SK-N-SH treated with all-trans-retinoic acid at 6 μM for 48 hours (cell line): ENCODE measurements around the gene SVIL.

Experiments
- ATAC-seq: fragments of 200-7000 bp; cut with Tn5 transposase; 3 replicates; pipeline ENCODE4 v1.9.1; 2020; ENCODE audit warnings: mild to moderate bottlenecking, moderate library complexity
- ARNTL ChIP-seq: fragments of 450-650 bp; formaldehyde crosslinking; IDR thresholded peaks from 2 replicates; pipeline ENCODE4 v1.5.0; 2020; ENCODE audit warnings: low read depth, mild to moderate bottlenecking, moderate library complexity, borderline replicate concordance
- CREB5 ChIP-seq: fragments of 250-450 bp; sonication (Bioruptor Pico); IDR thresholded peaks from 2 replicates; pipeline ENCODE4 v1.5.1; 2020; ENCODE audit warnings: low read depth, mild to moderate bottlenecking, moderate library complexity
- CSRNP3 ChIP-seq: fragments of 250-450 bp; sonication (Bioruptor Pico); IDR thresholded peaks from 2 replicates; pipeline ENCODE4 v1.5.1; 2021; ENCODE audit warnings: mild to moderate bottlenecking, moderate library complexity
- ESRRG ChIP-seq: fragments of 250-450 bp; sonication (Bioruptor Pico); IDR thresholded peaks from 2 replicates; pipeline ENCODE4 v1.6.1; 2021; ENCODE audit warnings: mild to moderate bottlenecking
- GLIS3 ChIP-seq: fragments of 250-450 bp; sonication (Bioruptor Pico); IDR thresholded peaks from 2 replicates; pipeline ENCODE4 v1.5.0; 2020; ENCODE audit warnings: mild to moderate bottlenecking, moderate library complexity
- ISL1 ChIP-seq: fragments of 250-450 bp; sonication (Bioruptor Pico); IDR thresholded peaks from 2 replicates; pipeline ENCODE4 v2.1.2; 2022; ENCODE audit warnings: mild to moderate bottlenecking, moderate library complexity
- OSR1 ChIP-seq: fragments of 250-450 bp; sonication (Bioruptor Pico); IDR thresholded peaks from 2 replicates; pipeline ENCODE4 v1.8.0; 2022; ENCODE audit warnings: moderate library complexity, mild to moderate bottlenecking, inconsistent platforms
- PATZ1 ChIP-seq: fragments of 250-450 bp; sonication (Bioruptor Pico); IDR thresholded peaks from 2 replicates; pipeline ENCODE4 v1.8.0; 2020; ENCODE audit warnings: mild to moderate bottlenecking, moderate library complexity, borderline replicate concordance
- POU6F1 ChIP-seq: fragments of 250-450 bp; sonication (Bioruptor Pico); IDR thresholded peaks from 2 replicates; pipeline ENCODE4 v1.8.0; 2021; ENCODE audit warnings: low read depth, mild to moderate bottlenecking, moderate library complexity, borderline replicate concordance
- PPARA ChIP-seq: fragments of 250-450 bp; sonication (Bioruptor Pico); IDR thresholded peaks from 2 replicates; pipeline ENCODE4 v1.5.0; 2020; ENCODE audit warnings: mild to moderate bottlenecking, borderline replicate concordance
- RARB ChIP-seq: fragments of 250-450 bp; sonication (Bioruptor Pico); IDR thresholded peaks from 2 replicates; pipeline ENCODE4 v1.8.0; 2021; ENCODE audit warnings: mild to moderate bottlenecking, moderate library complexity
- TCF4 ChIP-seq: fragments of 250-450 bp; sonication (Bioruptor Pico); IDR thresholded peaks from 2 replicates; pipeline ENCODE4 v1.8.0; 2021; ENCODE audit warnings: mild to moderate bottlenecking, moderate library complexity, borderline replicate concordance
- TOX ChIP-seq: fragments of 250-450 bp; sonication (Bioruptor Pico); IDR thresholded peaks from 2 replicates; pipeline ENCODE4 v1.8.0; 2021; ENCODE audit warnings: mild to moderate bottlenecking, moderate library complexity, borderline replicate concordance
- TSHZ2 ChIP-seq: fragments of 250-450 bp; sonication (Bioruptor Pico); IDR thresholded peaks from 2 replicates; pipeline ENCODE4 v1.5.0; 2020; ENCODE audit warnings: mild to moderate bottlenecking, moderate library complexity
- ZC3H10 ChIP-seq: fragments of 250-450 bp; sonication (Bioruptor Pico); IDR thresholded peaks from 2 replicates; pipeline ENCODE4 v1.5.1; 2021; ENCODE audit warnings: mild to moderate bottlenecking, moderate library complexity
- ZFP3 ChIP-seq: fragments of 250-450 bp; sonication (Bioruptor Pico); IDR thresholded peaks from 2 replicates; pipeline ENCODE4 v1.5.0; 2020; ENCODE audit warnings: mild to moderate bottlenecking, moderate library complexity
- ZFP30 ChIP-seq: fragments of 450-650 bp; formaldehyde crosslinking; IDR thresholded peaks from 2 replicates; pipeline ENCODE4 v1.5.0; 2022; ENCODE audit warnings: mild to moderate bottlenecking, moderate library complexity
- ZNF565 ChIP-seq: fragments of 450-650 bp; formaldehyde crosslinking; conservative IDR thresholded peaks from 2 replicates; pipeline ENCODE4 v1.5.0; 2020; ENCODE audit warnings: low read depth, mild to moderate bottlenecking, moderate library complexity
- ZNF70 ChIP-seq: fragments of 450-650 bp; formaldehyde crosslinking; IDR thresholded peaks from 2 replicates; pipeline ENCODE4 v1.5.0; 2020; ENCODE audit warnings: mild to moderate bottlenecking, moderate library complexity
- ZNF8 ChIP-seq: fragments of 450-650 bp; formaldehyde crosslinking; IDR thresholded peaks from 2 replicates; pipeline ENCODE4 v1.5.0; 2020; ENCODE audit warnings: mild to moderate bottlenecking, moderate library complexity

The SVIL gene

GRCh38 chr10:29646960-29647461 lies 12.2 kb upstream of the SVIL start:
- peak; percentile 42 for ATAC-seq
- TF ChIP-seq POU6F1 (CRISPR knock-in tag): no peak
- no peak for TF ChIP-seq ARNTL (CRISPR knock-in tag)
- no peak for TF ChIP-seq ISL1 (CRISPR knock-in tag)
- TF ChIP-seq ZNF8 (CRISPR knock-in tag): no peak
- TF ChIP-seq ZC3H10: no peak
- no peak for TF ChIP-seq CREB5 (CRISPR knock-in tag)
- no peak for TF ChIP-seq TOX (CRISPR knock-in tag)
- no peak for TF ChIP-seq CSRNP3
- TF ChIP-seq ZNF70 (CRISPR knock-in tag): no peak
- TF ChIP-seq ESRRG (CRISPR knock-in tag): no peak
- no peak for TF ChIP-seq RARB (CRISPR knock-in tag)
- TF ChIP-seq ZFP3 (CRISPR knock-in tag): no peak
- TF ChIP-seq PATZ1 (CRISPR knock-in tag): no peak
- TF ChIP-seq TSHZ2 (CRISPR knock-in tag): no peak
- no peak for TF ChIP-seq OSR1 (CRISPR knock-in tag)
- no peak for TF ChIP-seq ZFP30
- no peak for TF ChIP-seq PPARA (CRISPR knock-in tag)
- TF ChIP-seq GLIS3 (CRISPR knock-in tag): no peak
- TF ChIP-seq TCF4: no peak

- peak; percentile 83 for ATAC-seq
- TF ChIP-seq ISL1 (CRISPR knock-in tag) (peak; percentile 86), ZFP30 (no peak), RARB (CRISPR knock-in tag) (peak; percentile 54; the same call in 1 of the 2 replicates), ZNF565 (CRISPR knock-in tag) (no peak), TOX (CRISPR knock-in tag) (peak; percentile 61; the same call in 1 of the 2 replicates), ARNTL (CRISPR knock-in tag) (peak; percentile 73; the same call in 1 of the 2 replicates), ZC3H10 (peak; percentile 95), TSHZ2 (CRISPR knock-in tag) (peak; percentile 51; the same call in 1 of the 2 replicates), PATZ1 (CRISPR knock-in tag) (peak; percentile 82; the same call in 1 of the 2 replicates)
These were observed 11.6 kb upstream of the SVIL start for GRCh38 chr10:29646238-29646902.
